ENCODE results near the gene SOAT1.
"Not testable (repeated sequence)": the region's sequence is repeated elsewhere in the genome, so short reads cannot be mapped to it uniquely, and the experiment has no call there.

The SOAT1 gene

GRCh38 chr1:179310291-179310690 is 16.7 kb downstream of the SOAT1 start:
- no peak for DNase-seq

GRCh38 chr1:179310721-179311120 is 17.1 kb downstream of the SOAT1 start:
- DNase-seq, result no peak

GRCh38 chr1:179311149-179311700 is 17.6 kb downstream of the SOAT1 start:
- DNase-seq, result no peak

- DNase-seq, result no peak
These were observed 19.4 kb downstream of the SOAT1 start for GRCh38 chr1:179313004-179313403.

- no peak for DNase-seq
These were observed 21.3 kb downstream of the SOAT1 start for GRCh38 chr1:179314928-179315327.

- DNase-seq, result no peak
These were observed 24.9 kb downstream of the SOAT1 start for GRCh38 chr1:179318491-179318890.

GRCh38 chr1:179321533-179322216 is 28.1 kb downstream of the SOAT1 start:
- DNase-seq, result no peak

- DNase-seq, result no peak
These were observed 29.0 kb downstream of the SOAT1 start for GRCh38 chr1:179322557-179322956.

GRCh38 chr1:179323436-179323835 is 29.8 kb downstream of the SOAT1 start:
- DNase-seq, result no peak

GRCh38 chr1:179325836-179326235 is 32.2 kb downstream of the SOAT1 start:
- no peak for DNase-seq

GRCh38 chr1:179326746-179327145 is 33.1 kb downstream of the SOAT1 start:
- DNase-seq, result no peak

GRCh38 chr1:179327196-179327595 is 33.6 kb downstream of the SOAT1 start:
- no peak for DNase-seq

GRCh38 chr1:179327679-179328078 is 34.1 kb downstream of the SOAT1 start:
- no peak for DNase-seq

GRCh38 chr1:179329862-179330261 is 36.3 kb downstream of the SOAT1 start:
- no peak for DNase-seq

- DNase-seq, result no peak
These were observed 40.8 kb downstream of the SOAT1 start for GRCh38 chr1:179334440-179334839.

GRCh38 chr1:179337288-179337687 is 43.7 kb downstream of the SOAT1 start:
- no peak for DNase-seq

GRCh38 chr1:179337942-179338560 is 44.5 kb downstream of the SOAT1 start:
- no peak for DNase-seq

- no peak for DNase-seq
These were observed 47.3 kb downstream of the SOAT1 start for GRCh38 chr1:179340918-179341317.

- DNase-seq, result no peak
These were observed 48.4 kb downstream of the SOAT1 start for GRCh38 chr1:179341943-179342547.

- no peak for DNase-seq
These were observed 49.3 kb downstream of the SOAT1 start for GRCh38 chr1:179342740-179343404.

GRCh38 chr1:179351281-179351680 is 57.7 kb downstream of the SOAT1 start:
- no peak for DNase-seq

- no peak for DNase-seq
These were observed 58.6 kb downstream of the SOAT1 start for GRCh38 chr1:179352236-179352635.

GRCh38 chr1:179353546-179353945 is 59.9 kb downstream of the SOAT1 start:
- DNase-seq, result no peak

GRCh38 chr1:179361631-179362030 is 68.0 kb downstream of the SOAT1 start:
- not testable (repeated sequence) for DNase-seq
